Measurements from ENCODE around the gene OR12D1.
"Not testable (repeated sequence)": the region's sequence is repeated elsewhere in the genome, so short reads cannot be mapped to it uniquely, and the experiment has no call there.

Gene OR12D1

GRCh38 chr6:29426654-29427053, 11.9 kb downstream of the OR12D1 start:
- H3K9me3 ChIP-seq (replicated peaks; ENCODE audit: low read length) = no peaks in the 10 kb centered on the region
- H3K9ac ChIP-seq (ENCODE audit: low read depth, low read length) = no peak overlapping the region
- H3K36me3 ChIP-seq (ENCODE audit: insufficient read depth, low read length) = no peaks in the 10 kb centered on the region
- H3K4me3 ChIP-seq (ENCODE audit: low read length) = no peak overlapping the region
- no peaks in the 10 kb centered on the region for H3K27me3 ChIP-seq (ENCODE audit: control insufficient read depth, insufficient read depth, low read length)
- no peak overlapping the region for H3K4me2 ChIP-seq (ENCODE audit: low read length)
- no peaks in the 10 kb centered on the region for H3K4me1 ChIP-seq (ENCODE audit: control insufficient read depth, insufficient read depth, low read length)

- H3K9ac ChIP-seq (ENCODE audit: low read depth, low read length); H3K36me3 ChIP-seq (ENCODE audit: insufficient read depth, low read length); H3K9me3 ChIP-seq (replicated peaks; ENCODE audit: low read length); H3K4me2 ChIP-seq (ENCODE audit: low read length); H3K4me3 ChIP-seq (ENCODE audit: low read length); H3K4me1 ChIP-seq (ENCODE audit: control insufficient read depth, insufficient read depth, low read length); H3K27me3 ChIP-seq (ENCODE audit: control insufficient read depth, insufficient read depth, low read length): not testable (repeated sequence)
These were observed 22.0 kb downstream of the OR12D1 start for GRCh38 chr6:29436730-29437129.

- H3K4me2 ChIP-seq (ENCODE audit: low read length) = no peak within 1 kb of the TSS
- no peaks in the 10 kb centered on the region for H3K4me1 ChIP-seq (ENCODE audit: control insufficient read depth, insufficient read depth, low read length)
- H3K4me3 ChIP-seq (ENCODE audit: low read length) = no peak within 1 kb of the TSS
- no peaks in the 10 kb centered on the region for H3K36me3 ChIP-seq (ENCODE audit: insufficient read depth, low read length)
- H3K9me3 ChIP-seq (replicated peaks; ENCODE audit: low read length) = no peaks in the 10 kb centered on the region
- no peak within 1 kb of the TSS for H3K9ac ChIP-seq (ENCODE audit: low read depth, low read length)
- H3K27me3 ChIP-seq (ENCODE audit: control insufficient read depth, insufficient read depth, low read length) = no peaks in the 10 kb centered on the region
These were observed 24.3 kb downstream of the OR12D1 start, which contains the start of gene OR10C1 for GRCh38 chr6:29439006-29439405. Gene OR10C1, plus strand, starts transcription at chr6:29439306. Its CDS starts 710 bp downstream, at chr6:29440016.

- H3K4me2 ChIP-seq (ENCODE audit: low read length) = no peak overlapping the region
- no peaks in the 10 kb centered on the region for H3K36me3 ChIP-seq (ENCODE audit: insufficient read depth, low read length)
- H3K4me1 ChIP-seq (ENCODE audit: control insufficient read depth, insufficient read depth, low read length) = no peaks in the 10 kb centered on the region
- no peak overlapping the region for H3K4me3 ChIP-seq (ENCODE audit: low read length)
- H3K27me3 ChIP-seq (ENCODE audit: control insufficient read depth, insufficient read depth, low read length) = no peaks in the 10 kb centered on the region
- no peaks in the 10 kb centered on the region for H3K9me3 ChIP-seq (replicated peaks; ENCODE audit: low read length)
- H3K9ac ChIP-seq (ENCODE audit: low read depth, low read length) = no peak overlapping the region
These were observed 28.0 kb downstream of the OR12D1 start for GRCh38 chr6:29442719-29443118.

GRCh38 chr6:29444031-29444430, 29.3 kb downstream of the OR12D1 start:
- not testable (repeated sequence) for H3K4me2 ChIP-seq (ENCODE audit: low read length); H3K36me3 ChIP-seq (ENCODE audit: insufficient read depth, low read length); H3K9ac ChIP-seq (ENCODE audit: low read depth, low read length)

GRCh38 chr6:29447670-29448069, 32.9 kb downstream of the OR12D1 start:
- Histone ChIP-seq H3K4me2 (ENCODE audit: low read length) (no peak overlapping the region), H3K27me3 (ENCODE audit: control insufficient read depth, insufficient read depth, low read length) (no peaks in the 10 kb centered on the region), H3K4me1 (ENCODE audit: control insufficient read depth, insufficient read depth, low read length) (no peaks in the 10 kb centered on the region), H3K9ac (ENCODE audit: low read depth, low read length) (no peak overlapping the region), H3K4me3 (ENCODE audit: low read length) (no peak overlapping the region), H3K9me3 (replicated peaks; ENCODE audit: low read length) (peaks cover 3% of the 10 kb centered on the region), H3K36me3 (ENCODE audit: insufficient read depth, low read length) (no peaks in the 10 kb centered on the region)

More at GRCh38 chr6:29444031-29444430, 29.3 kb downstream of the OR12D1 start:
- H3K4me1 ChIP-seq (ENCODE audit: control insufficient read depth, insufficient read depth, low read length); H3K4me3 ChIP-seq (ENCODE audit: low read length); H3K27me3 ChIP-seq (ENCODE audit: control insufficient read depth, insufficient read depth, low read length); H3K9me3 ChIP-seq (replicated peaks; ENCODE audit: low read length): not testable (repeated sequence)

GRCh38 chr6:29451471-29452193, 36.9 kb downstream of the OR12D1 start:
- H3K27me3 ChIP-seq (ENCODE audit: control insufficient read depth, insufficient read depth, low read length) = no peaks in the 10 kb centered on the region
- H3K9ac ChIP-seq (ENCODE audit: low read depth, low read length) = no peak overlapping the region
- H3K4me1 ChIP-seq (ENCODE audit: control insufficient read depth, insufficient read depth, low read length) = no peaks in the 10 kb centered on the region
- no peak overlapping the region for H3K4me2 ChIP-seq (ENCODE audit: low read length)
- H3K4me3 ChIP-seq (ENCODE audit: low read length) = no peak overlapping the region
- H3K9me3 ChIP-seq (replicated peaks; ENCODE audit: low read length) = peaks cover 3% of the 10 kb centered on the region
- no peaks in the 10 kb centered on the region for H3K36me3 ChIP-seq (ENCODE audit: insufficient read depth, low read length)

GRCh38 chr6:29456971-29457370, 42.2 kb downstream of the OR12D1 start, which contains the start of the genes OR11A1 and OR2H1:
Gene OR11A1, minus strand, starts transcription at chr6:29457071. Its CDS starts 29,430 bp downstream, at chr6:29427641.
Gene OR2H1, plus strand, starts transcription at chr6:29457155. Its CDS starts 4,615 bp downstream, at chr6:29461770.
- Histone ChIP-seq H3K4me1 (ENCODE audit: control insufficient read depth, insufficient read depth, low read length) (no peaks in the 10 kb centered on the region), H3K4me2 (ENCODE audit: low read length) (no peak within 1 kb of the TSS), H3K27me3 (ENCODE audit: control insufficient read depth, insufficient read depth, low read length) (no peaks in the 10 kb centered on the region), H3K36me3 (ENCODE audit: insufficient read depth, low read length) (no peaks in the 10 kb centered on the region), H3K9me3 (replicated peaks; ENCODE audit: low read length) (no peaks in the 10 kb centered on the region), H3K9ac (ENCODE audit: low read depth, low read length) (no peak within 1 kb of the TSS), H3K4me3 (ENCODE audit: low read length) (no peak within 1 kb of the TSS)

- Histone ChIP-seq H3K27me3 (ENCODE audit: control insufficient read depth, insufficient read depth, low read length) (no peaks in the 10 kb centered on the region), H3K36me3 (ENCODE audit: insufficient read depth, low read length) (no peaks in the 10 kb centered on the region), H3K4me3 (ENCODE audit: low read length) (no peak overlapping the region), H3K4me2 (ENCODE audit: low read length) (no peak overlapping the region), H3K9me3 (replicated peaks; ENCODE audit: low read length) (no peaks in the 10 kb centered on the region), H3K4me1 (ENCODE audit: control insufficient read depth, insufficient read depth, low read length) (no peaks in the 10 kb centered on the region), H3K9ac (ENCODE audit: low read depth, low read length) (no peak overlapping the region)
These were observed 46.5 kb downstream of the OR12D1 start for GRCh38 chr6:29461021-29461814.

GRCh38 chr6:29462022-29462421, 47.3 kb downstream of the OR12D1 start:
- Histone ChIP-seq H3K27me3 (ENCODE audit: control insufficient read depth, insufficient read depth, low read length) (no peaks in the 10 kb centered on the region), H3K4me3 (ENCODE audit: low read length) (no peak overlapping the region), H3K9ac (ENCODE audit: low read depth, low read length) (no peak overlapping the region), H3K36me3 (ENCODE audit: insufficient read depth, low read length) (no peaks in the 10 kb centered on the region), H3K4me2 (ENCODE audit: low read length) (no peak overlapping the region), H3K4me1 (ENCODE audit: control insufficient read depth, insufficient read depth, low read length) (no peaks in the 10 kb centered on the region), H3K9me3 (replicated peaks; ENCODE audit: low read length) (no peaks in the 10 kb centered on the region)

GRCh38 chr6:29465279-29465678, 50.6 kb downstream of the OR12D1 start:
- Histone ChIP-seq H3K36me3 (ENCODE audit: insufficient read depth, low read length) (no peaks in the 10 kb centered on the region), H3K4me3 (ENCODE audit: low read length) (no peak overlapping the region), H3K27me3 (ENCODE audit: control insufficient read depth, insufficient read depth, low read length) (no peaks in the 10 kb centered on the region), H3K4me2 (ENCODE audit: low read length) (no peak overlapping the region), H3K4me1 (ENCODE audit: control insufficient read depth, insufficient read depth, low read length) (no peaks in the 10 kb centered on the region), H3K9me3 (replicated peaks; ENCODE audit: low read length) (no peaks in the 10 kb centered on the region), H3K9ac (ENCODE audit: low read depth, low read length) (no peak overlapping the region)

All from skeletal muscle satellite cell (primary cell).